Embryonic facial prominence (tissue), 1 donor: ENCODE results near the gene YIPF6.
"Not testable (repeated sequence)": the region's sequence is repeated elsewhere in the genome, so short reads cannot be mapped to it uniquely, and the experiment has no call there.

Source experiments
- DNase-seq: peaks from one replicate; pipeline ENCODE4 v3.0.0-alpha.2; 2016; ENCODE audit errors: extremely low spot score

YIPF6 gene, protein sequence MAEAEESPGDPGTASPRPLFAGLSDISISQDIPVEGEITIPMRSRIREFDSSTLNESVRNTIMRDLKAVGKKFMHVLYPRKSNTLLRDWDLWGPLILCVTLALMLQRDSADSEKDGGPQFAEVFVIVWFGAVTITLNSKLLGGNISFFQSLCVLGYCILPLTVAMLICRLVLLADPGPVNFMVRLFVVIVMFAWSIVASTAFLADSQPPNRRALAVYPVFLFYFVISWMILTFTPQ

DNA sequence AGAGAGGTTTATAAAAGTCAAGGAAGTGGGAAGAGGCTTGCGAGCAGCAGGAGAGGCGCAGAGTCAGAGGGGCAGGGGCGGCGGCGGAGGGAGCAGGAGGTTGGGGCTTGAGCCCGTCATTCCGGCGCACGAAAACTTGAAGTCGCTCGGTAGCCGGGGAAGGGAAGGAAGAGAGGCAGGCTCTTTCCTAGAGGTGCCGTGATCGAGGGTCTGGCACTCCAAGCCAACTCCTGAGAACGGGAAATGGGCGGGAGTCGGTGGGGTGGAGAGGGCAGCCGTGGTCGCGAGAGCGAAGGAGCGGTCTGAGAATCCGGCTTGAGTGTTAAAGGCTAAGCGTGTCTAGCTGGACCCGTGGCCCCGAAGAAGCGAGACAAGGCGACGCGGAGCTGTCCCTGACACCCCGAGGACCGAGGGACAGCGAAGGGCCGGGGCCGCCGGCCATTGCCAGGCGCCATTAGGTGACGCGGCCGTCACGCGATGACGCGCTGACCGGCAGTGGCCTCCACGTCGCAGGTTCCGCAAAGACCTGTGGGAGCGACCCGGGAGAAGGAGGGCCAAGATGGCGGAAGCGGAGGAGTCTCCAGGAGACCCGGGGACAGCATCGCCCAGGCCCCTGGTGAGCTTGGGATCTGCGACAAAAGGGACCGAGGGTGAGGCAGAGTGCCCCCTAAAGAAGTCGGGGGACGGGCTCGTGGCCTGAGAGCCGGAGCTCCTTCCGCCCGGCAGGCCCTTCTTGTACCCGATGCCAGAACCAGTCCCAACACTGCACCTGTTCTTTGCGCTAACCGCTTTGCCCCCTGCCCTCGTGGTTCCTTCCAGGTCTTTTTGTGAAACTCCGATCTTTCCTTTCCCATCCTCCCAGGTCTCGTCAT lies at the start of gene YIPF6:
TSS of gene YIPF6 (plus strand) at position 544 of the 872 bp plus-strand sequence. CDS start at position 560, 16 bp downstream.
- DNase-seq = peak; percentile 24

DNA sequence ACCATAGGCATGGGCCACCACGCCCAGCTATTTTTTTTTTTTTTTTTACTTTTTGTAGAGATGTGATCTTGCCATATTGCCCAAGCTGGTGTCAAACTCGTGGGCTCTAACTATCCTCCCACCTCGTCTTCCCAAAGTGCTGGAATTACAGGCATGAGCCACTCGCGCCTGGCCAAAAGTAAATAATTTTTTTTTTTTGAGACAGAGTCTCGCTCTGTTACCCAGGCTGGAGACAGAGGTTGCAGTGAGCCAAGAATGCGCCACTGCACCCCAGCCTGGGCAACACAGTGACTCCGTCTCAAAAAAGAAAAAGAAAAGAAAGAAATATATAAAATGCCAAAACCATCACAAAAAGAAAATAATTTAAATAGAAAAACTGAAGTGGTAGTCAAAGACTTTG lies 47.1 kb upstream of the YIPF6 start:
- no peak for DNase-seq

DNA sequence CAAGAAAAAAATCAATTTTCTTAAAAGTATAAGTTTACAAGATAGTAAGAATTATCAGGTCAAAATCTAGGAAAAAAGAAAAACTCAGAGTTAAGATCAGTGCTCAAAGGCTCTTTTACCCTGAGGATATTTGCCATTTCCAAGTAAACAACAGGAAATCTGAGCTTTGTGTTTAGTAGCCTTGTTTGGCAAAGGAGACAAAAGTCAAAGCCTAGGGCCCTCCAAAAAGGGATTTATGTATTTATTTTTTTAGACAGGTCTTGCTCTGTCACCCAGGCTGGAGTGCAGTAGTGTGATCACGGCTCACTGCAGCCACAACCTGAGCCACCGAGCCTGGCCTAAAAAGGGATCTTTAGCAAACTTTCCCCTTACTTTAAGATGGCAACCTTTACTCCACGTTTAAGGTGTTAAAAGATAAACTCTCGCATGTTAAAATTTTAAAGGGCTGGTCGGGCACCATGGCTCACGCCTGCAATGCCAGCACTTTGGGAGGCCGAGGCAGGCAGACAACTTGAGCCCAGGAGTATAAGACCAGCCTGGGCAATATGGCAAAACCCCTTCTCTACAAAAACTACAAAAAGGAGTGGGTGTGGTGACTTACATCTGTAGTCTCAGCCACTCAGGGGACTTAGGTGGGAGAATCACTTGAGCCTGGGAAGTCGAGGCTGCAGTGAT lies 44.2 kb upstream of the YIPF6 start:
- no peak for DNase-seq

DNA sequence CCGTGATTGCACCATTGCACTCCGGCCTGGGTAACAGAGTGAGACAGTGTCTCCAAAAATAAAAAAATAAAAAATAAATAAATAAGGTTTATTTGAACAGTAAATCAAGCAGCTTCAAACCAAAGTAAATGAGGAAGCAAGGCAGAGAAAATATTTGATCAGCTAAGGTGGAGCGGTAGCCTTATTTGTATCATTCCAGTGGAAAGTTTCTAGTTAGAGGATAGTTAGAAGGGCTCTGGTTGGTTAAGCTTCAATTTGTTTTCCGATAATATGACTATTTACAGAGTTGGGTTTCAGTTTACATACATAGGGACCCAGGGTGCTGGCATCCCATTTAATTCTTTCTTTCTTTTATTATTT lies 43.7 kb upstream of the YIPF6 start:
- no peak for DNase-seq

DNA sequence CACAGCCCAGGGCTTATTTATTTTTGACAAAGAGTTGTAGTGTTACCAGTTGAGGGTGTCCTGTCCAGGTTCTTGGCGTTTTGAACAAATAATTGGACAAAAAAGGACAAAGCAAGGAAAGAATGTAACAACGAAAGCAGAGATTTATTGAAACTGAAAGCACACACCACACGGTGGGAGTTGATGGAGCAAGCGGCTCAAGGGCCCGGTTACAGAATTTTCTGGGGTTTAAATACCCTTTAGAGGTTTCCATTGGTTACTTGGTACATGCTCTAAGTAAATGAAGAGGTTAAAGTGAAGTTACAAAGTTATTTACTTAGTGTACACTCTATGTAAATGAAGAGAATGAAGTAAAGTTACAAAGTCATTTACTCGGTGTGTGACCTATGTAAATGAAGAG lies 37.8 kb upstream of the YIPF6 start:
- DNase-seq = no peak

DNA sequence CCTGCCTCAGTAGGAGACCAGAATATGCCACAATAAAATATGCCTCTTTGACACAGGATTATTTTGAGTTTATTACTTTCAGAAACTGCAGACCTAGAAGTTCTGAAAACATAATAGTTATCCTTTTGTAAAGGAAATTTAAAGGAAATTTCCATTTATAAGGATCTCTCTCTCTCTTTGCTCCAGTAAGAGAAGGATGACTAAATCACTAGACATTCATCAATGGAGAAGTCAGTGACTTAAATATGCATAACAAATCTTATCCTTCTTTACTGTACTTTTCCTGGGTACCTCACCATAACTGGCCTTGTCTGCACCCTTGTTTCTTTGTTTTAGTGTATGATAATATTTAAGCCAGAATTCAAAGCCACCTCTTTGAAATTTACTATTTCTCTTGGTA lies 37.3 kb upstream of the YIPF6 start:
- no peak for DNase-seq

DNA sequence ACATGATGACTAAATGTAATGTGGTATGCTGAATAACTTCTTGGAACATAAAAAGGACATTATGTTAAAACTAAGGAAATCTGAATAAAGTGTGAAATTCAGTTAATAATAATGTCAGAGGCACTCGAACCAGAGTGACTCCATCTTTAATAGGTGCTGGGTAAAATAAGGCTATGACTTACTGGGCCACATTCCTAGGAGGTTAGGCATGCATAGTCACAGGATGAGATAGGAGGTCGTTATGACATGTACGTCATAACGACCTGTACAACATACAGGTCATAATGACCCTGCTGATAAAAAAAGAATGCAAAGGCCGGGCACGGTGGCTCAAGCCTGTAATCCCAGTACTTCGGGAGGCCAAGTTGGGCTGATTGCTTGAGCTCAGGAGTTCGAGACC lies 36.7 kb upstream of the YIPF6 start:
- DNase-seq = no peak

DNA sequence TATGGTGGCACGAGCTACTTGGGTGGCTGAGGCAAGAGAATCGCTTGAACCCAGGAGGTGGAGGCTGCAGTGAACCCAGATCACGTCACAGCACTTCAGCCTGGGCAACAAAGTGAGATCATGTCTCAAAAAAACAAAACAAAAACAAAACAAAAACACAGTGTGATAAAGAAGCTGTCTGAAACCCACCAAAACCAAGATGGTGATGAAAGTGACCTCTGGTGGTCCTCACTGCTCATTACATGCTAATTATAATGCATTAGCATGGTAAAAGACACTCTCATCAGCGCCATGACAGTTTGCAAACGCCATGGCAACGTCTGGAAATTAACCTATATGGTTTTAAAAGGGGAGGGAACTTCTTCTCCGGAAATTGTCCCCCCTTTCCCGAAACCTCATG lies 36.2 kb upstream of the YIPF6 start:
- DNase-seq = no peak

DNA sequence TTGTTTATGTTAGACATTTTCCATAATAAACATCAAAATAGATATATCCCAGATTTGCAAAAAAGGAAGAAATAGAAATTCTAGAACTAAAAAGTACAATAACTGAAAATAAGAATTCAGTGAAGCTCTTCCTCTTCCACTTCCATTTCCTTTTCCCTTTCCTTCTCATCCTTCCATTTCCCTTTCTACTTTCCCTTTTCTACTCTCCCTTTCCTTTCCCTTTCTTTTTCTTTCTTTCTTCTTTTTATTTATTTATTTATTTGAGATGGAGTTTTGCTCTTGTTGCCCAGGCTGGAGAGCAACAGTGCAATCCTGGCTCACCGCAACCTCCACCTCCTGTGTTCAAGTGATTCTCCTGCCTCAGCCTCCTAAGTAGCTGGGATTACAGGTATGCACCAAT lies 35.0 kb upstream of the YIPF6 start:
- no peak for DNase-seq

DNA sequence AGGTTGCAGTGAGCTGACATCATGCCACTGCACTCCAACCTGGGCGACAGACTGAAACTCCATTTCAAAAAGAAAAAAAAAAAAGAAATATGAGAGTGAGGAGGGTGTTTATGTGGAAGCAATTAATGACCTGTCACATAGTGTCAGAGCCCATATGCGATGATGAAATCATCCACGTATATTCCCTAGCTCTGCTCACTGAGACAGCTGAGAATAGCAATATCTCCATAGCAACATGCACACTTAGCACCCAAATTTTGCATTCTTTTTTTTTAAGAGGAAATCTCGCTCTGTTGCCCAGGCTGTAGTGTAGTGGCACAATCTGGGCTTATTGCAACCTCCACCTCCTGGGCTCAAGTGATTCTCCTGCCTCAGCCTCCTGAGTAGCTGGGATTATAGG lies 34.1 kb upstream of the YIPF6 start:
- no peak for DNase-seq

DNA sequence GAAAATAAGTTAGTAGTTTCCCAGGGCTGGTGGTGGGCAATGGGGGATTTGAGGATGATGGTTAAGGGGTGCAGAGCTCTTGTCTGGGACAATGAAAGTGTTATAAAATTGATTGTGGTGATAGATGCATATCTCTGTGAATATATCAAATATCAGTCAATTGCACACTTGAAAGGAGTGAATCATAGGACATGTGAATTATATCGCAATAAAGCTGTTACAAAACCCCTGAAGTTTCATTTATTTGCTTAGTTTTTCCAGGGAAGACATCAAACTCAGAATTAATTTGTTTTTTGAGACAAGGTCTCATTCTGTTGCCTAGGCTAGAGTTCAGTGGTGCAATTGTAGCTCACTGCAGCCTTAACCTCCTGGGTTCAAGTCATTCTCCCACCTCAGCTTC lies 17.9 kb upstream of the YIPF6 start:
- no peak for DNase-seq

DNA sequence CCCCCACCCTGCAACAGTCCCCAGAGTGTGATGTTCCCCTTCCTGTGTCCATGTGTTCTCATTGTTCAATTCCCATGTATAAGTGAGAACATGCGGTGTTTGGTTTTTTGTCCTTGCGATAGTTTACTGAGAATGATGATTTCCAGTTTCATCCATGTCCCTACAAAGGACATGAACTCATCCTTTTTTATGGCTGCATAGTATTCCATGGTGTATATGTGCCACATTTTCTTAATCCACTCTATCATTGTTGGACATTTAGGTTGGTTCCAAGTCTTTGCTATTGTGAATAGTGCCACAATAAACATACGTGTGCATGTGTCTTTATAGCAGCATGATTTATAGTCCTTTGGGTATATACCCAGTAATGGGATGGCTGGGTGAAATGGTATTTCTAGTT lies 12.7 kb upstream of the YIPF6 start:
- DNase-seq = not testable (repeated sequence)

DNA sequence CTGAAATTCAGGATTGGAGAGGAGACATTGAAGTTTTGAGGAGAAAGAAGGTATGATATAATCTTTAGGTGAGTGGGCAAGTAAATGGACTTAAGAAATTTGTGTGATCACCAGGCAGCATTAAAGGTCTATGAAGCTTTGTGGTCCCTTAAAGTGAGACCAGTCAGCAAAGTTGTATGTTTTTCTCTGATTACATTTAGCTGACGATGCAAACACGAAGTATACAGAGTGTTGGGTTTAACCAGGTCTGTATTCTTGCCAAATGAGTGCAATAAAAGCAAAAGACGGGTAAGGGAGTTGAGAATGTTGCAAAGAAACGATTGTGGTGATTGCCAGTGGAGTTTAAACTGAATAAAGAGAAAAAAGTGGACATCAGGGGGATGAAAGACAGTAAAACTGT lies 11.6 kb upstream of the YIPF6 start:
- no peak for DNase-seq

DNA sequence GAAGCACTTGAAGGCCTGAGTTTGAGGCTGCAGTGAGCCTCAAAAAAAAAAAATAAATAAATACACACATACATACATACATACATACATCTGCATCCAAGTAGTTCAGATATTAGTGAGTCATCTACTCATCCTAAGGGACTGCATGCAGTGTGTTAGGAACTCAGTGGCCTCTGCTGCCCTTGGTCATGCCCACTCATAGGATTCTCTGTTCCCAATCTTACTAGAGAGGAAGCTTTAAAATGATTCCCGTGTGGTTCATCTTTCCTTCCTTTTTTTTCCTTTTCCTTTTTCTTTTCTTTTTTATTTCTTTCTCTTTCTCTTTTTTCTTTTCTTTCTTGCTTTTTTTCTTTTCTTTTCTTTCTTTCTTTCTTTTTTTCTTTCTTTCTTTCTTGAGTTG lies 10.9 kb upstream of the YIPF6 start:
- DNase-seq = no peak

DNA sequence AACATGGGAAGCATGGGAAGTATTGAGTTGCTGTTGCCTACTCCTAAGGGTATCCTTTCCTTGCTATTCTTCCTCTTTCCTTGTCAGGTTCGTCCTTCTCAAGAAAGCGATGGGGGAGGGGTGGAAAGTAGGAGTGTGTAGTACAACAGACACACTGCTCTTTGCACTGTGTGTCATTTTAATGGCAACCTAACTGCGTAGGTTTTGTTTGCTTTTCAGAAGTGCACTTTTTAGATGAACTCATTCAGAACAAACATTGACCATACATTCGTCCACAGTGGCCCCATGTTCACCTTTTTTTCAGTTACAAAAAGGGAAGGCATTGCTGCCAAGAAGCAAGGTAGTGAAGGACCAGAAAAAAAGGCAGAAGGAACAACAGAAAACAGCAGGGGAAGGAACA lies 10.2 kb upstream of the YIPF6 start:
- DNase-seq = no peak

DNA sequence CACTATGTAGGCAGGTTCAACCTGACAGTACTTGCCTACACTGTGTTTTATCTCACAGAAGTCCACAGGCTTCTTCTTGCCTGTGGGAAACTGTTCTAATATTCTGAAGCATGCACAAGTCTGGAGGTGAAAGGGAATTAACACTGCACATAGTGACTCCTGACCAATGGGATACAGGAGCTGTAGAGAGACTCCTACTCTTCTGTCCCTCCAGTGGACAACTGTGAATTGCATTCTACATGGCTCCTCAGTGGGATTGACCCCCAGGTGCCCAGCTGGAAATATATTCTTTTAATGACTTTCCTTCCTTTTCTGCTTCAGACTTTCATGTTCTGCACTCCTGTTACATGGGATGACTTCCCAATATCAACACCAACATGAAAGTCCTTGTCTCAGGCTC lies 8.2 kb upstream of the YIPF6 start:
- DNase-seq = no peak

DNA sequence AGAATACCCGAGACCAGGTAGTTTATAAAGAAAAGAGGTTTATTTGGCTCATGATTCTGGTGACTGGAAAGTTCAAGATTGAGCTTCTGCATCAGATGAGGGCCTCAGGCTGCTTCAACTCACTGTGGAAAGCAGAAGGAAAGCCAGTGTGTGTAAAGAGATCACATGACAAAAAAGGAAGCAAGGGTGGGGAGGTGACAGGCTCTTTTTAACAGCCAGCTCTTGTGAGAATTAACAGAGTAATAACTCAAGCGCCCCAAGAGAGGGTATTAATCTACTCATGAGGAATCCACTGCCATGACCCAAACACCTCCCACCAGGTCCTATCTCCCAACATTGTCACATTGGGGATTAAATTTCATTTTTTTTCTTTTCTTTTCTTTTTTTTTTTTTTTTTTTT lies 6.3 kb upstream of the YIPF6 start:
- no peak for DNase-seq

DNA sequence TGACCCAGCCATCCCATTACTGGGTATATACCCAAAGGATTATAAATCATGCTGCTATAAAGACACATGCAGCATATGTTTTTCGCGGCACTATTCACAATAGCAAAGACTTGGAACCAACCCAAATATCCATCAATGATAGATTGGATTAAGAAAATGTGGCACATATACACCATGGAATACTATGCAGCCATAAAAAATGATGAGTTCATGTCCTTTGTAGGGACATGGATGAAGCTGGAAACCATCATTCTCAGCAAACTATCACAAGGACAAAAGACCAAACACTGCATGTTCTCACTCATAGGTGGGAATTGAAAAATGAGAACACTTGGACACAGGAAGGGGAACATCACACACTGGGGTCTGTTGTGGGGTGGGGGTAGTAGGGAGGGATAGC lies 5.1 kb upstream of the YIPF6 start:
- not testable (repeated sequence) for DNase-seq

DNA sequence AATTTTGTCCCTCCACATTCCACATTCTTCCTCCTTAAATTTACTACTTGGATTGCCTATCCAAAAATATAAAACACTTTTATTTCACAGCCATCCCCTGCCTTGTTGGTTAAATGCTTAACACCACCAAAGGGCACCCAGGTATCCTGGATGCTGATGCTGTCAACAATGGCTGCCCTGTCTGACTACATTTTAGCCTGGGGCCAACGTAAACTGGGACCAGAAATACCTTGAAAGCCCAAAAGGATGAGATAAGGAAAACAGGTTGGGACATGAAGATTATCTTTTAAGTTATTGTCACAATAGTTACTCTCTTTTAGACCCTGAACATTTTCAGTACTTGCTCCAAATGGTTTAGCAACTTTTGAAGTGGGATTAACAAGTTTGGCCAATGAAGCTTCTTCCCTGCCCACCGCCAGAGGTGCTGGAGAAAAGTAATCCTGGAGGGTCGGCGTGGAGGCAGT lies 775 bp upstream of the YIPF6 start:
- DNase-seq = no peak

DNA sequence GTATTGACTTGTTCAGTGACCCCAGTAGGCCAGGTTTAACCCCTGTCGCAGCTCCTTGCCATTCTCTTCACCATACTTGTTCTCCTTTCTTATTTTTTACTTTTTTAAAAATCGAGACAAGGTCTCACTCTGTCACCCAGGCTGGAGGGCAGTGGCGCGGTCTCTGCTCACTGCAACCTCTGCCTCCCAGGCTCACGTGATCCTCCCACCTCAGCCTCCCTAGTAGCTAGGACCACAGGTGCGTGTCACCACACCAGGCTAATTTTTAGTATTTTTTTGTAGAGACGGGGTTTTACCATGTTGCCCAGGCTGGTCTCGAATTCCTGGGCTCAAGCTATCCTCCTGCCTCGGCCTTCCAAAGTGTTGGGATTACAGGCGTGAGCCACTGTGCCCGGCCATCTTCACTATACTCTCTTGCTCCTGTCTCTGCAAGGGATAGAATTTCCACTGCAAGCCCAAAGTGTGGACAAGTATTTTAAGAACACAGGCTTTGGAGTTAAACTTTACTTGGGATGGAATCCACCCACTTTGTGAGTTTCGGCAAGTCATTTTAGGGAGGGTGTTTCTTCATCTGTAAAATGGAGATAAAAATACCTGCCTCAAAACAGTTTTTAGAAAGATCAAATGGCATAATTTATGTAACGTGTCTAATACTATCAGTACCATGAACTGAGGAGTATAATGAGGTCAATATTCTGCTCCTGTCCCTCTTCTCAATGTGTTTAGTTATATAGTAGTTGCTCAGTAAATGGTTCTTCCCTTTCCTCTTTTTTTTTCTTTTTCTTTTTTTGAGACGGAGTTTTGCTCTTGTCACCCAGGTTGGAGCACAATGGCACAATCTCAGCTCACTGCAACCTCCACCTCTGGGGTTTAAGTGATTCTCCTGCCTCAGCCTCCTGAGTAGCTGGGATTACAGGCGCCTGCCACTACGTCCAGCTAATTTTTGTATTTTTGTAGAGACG lies 973 bp downstream of the YIPF6 start:
- no peak for DNase-seq

DNA sequence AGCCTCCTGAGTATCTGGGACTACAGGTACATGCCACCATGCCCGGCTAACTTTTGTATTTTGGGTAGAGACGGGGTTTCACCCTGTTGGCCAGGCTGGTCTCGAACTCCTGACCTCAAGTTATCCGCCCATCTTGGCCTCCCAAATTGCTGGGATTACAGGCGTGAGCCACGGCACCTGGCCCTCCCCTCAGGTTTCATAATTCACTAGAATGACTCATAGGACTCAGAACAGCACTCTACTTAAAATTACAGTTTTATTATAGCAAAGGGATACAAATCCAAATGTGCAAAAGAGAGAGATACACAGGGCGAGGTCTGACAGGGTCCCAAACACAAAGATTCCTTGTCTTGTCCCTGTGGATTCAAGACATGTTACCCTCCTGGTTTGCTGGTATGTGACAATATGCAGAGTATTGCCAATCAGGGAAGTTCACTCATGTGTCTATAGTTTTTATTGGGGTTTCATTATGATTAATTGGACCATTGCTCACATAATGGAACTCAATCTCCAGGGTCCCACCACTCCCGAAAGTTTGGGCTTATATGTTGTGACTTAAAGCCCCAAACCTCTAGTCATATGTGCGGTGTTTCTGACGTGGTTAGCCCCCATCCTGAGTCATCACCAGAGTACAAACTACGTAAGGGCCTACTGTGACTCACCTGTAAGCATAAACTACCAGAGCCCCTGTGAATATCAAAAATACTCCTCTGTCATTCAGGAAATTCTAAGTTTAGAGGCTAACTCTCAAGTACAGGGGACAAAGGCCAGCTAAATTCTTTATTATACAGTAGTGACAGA lies 5.2 kb downstream of the YIPF6 start:
- DNase-seq = no peak
